AG09309 (cell line): ENCODE data around the gene TRAF7.

Experiments
- DNase-seq: peaks from one replicate; pipeline ENCODE4 v3.0.0-alpha.2; 2010; ENCODE audit warnings: low read depth
- H3K4me3 ChIP-seq: 2 replicates; pipeline ENCODE4 v1.5.1; 2011; ENCODE audit warnings: mild to moderate bottlenecking, low read depth, low read length, moderate library complexity; ENCODE audit not compliant: control insufficient read depth
- CTCF ChIP-seq: IDR thresholded peaks from 2 replicates; pipeline ENCODE4 v1.5.1; 2011; ENCODE audit warnings: mild to moderate bottlenecking, low read depth, low read length, inconsistent platforms; ENCODE audit not compliant: insufficient read depth, control insufficient read depth; ENCODE audit errors: missing control alignments

TRAF7 gene

GRCh38 chr16:2196162-2196980 is 40.8 kb downstream of the TRAF7 start, which contains the start of gene CASKIN1:
Gene CASKIN1, minus strand, starts transcription at chr16:2196605. Its CDS starts 173 bp downstream, at chr16:2196432.
- TF ChIP-seq CTCF = no peak
- no peak within 1 kb of the TSS; the same call in 1 of the 2 replicates for H3K4me3 ChIP-seq
- no peak for DNase-seq

DNA sequence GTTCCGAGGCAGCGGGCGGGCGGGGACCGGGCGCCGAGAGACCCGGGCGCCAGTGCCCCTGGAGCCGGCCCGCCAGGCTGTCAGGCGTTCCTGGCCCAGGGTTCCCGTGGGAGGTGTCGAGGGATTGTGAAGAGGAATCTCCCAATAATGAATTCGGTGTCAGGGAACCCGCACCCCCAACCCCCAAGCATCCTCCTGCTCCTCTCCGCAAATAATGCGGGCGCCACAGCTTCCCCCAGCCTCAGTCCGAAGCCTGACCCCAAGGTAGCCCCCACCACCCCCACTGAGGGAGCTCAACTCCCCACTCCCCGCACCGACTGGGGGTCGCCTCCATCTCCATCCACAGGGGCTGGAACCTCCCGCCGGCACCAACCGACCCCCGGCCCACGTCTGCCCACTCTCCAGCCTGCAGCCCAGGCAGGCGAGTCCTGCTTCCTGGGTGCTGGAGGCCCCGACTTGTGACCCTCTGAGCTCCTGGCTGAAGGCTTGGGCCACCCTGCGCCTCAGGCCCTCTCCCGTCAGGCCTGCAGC is 41.5 kb downstream of the TRAF7 start:
- no peak for DNase-seq
- H3K4me3 ChIP-seq = no peak overlapping the region
- TF ChIP-seq CTCF = no peak

DNA sequence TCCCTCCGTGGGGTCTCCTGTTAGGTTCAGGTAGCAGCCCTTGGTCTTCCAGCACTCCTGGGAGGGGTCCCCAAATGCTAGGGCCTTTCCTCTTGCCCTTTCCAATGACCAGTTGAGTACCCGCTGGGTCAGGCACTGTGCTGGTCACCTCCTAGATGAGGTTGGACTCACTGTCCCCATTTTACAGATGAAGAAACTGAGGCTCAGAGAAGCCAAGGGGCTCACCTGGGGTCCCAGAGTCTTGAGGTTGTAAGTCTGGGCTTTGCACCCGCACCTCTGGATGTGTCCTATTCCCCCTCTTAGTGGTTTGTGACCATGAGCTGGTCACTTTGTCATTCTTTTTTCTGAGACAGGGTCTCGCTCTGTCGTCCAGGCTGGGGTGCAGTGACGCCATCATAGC is 42.2 kb downstream of the TRAF7 start:
- DNase-seq = no peak
- TF ChIP-seq CTCF = no peak
- H3K4me3 ChIP-seq = no peak overlapping the region

- TF ChIP-seq CTCF = no peak
- no peak overlapping the region for H3K4me3 ChIP-seq
- no peak for DNase-seq
These were observed 42.7 kb downstream of the TRAF7 start for GRCh38 chr16:2198283-2198682.

DNA sequence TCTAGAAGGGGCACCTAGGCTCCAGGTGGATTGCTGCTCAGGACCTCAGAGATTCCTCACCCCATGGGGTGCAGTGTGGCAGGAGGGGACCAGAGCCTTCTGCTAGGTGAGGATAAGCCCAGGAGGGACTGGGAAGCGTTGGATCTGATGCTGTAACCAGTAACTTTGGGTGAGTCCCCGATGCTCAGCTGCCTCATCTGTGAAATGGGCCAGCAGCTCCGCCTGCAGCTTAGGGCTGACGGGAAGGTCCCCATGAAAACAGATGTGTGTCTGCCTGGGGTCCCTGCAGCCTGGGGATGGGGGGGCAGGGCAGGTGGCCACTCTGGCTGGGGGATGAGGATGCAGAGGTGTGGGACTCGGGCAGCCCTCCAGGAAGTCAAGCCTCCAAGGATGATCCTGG is 43.5 kb downstream of the TRAF7 start:
- no peak overlapping the region for H3K4me3 ChIP-seq
- TF ChIP-seq CTCF = no peak
- no peak for DNase-seq

DNA sequence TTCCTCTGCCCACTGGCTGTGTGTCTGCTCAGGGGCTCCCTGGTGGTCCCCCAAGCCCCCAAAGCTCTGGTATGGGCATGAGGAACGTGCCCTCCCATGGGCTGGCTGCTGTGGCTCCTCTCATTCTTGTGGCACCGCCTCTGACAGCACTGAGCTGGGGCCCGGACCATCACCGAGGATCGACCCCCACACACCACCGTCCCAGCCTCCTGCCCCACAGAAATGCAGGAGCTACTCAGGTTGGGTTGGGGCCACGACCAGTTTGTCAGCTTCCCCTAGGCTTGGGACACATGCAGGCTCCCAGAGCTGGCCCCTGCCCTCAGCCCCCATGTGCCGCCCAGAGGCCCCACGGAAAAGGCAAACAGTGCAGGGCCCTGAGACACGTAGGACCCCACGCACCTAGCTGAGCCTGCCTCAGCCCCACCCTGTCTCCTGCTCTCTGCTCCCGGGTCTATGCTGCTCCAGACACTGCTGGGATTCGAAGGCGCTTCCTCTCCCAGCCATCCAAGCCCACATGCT is 44.1 kb downstream of the TRAF7 start:
- DNase-seq = no peak
- TF ChIP-seq CTCF = no peak
- no peak overlapping the region for H3K4me3 ChIP-seq
